HepG2 (cell line): ENCODE results near the gene LTB4R. TPM values are rescaled to one million over a fixed set of nuclear protein-coding genes. Genes with fewer than 3 reads are reported as not detected.

ENCODE experiments used
- ATAC-seq: fragments of 200-7000 bp; cut with Tn5 transposase; 3 replicates; pipeline ENCODE4 v1.9.1; 2020; ENCODE audit warnings: mild to moderate bottlenecking, moderate library complexity
- BruUV-seq: library from RNA; stranded (reverse); fragments of 400-500 nt; replicated peaks from 2 replicates; lab custom pipeline; 2021; lab: Mats Ljungman, UMichigan
- CTCF ChIA-PET: fragments of 300-600 bp; formaldehyde crosslinking; extraction: SDS; loops from one replicate; lab custom pipeline; 2021; ENCODE audit warnings: low total read pairs, inconsistent platforms, low intra/inter-chr PET ratio; lab: Yijun Ruan, JAX
- POLR2A ChIA-PET: fragments of 350-600 bp; sonication (Branson Sonifier 250); formaldehyde crosslinking; loops from one replicate; lab custom pipeline; 2020; ENCODE audit warnings: antibody characterized with exemption, inconsistent platforms; lab: Yijun Ruan, JAX
- DNase-seq: peaks from one replicate; pipeline ENCODE4 v3.0.0-alpha.2; 2015; ENCODE audit warnings: low spot score
- FAIRE-seq: peaks from 3 replicates; lab custom pipeline; 2011; peaks lifted over from hg19 to GRCh38; lab: Jason Lieb, UNC
- H2AFZ ChIP-seq: one replicate; pipeline ENCODE4 v1.6.1; 2011; ENCODE audit warnings: low read length, inconsistent platforms
- H3K27ac ChIP-seq: fragments of 300-600 bp; 3 replicates; pipeline ENCODE4 v1.8.0; 2011; ENCODE audit warnings: mixed run types, mild to moderate bottlenecking, mixed read lengths, low read length, inconsistent platforms; ENCODE audit not compliant: insufficient read depth; ENCODE audit errors: extremely low read length
- H3K27me3 ChIP-seq, 2 experiments: fragments of 200-600 bp in 1 of 2; 2 replicates in 1 of 2; 3 replicates in 1 of 2; pipeline versions ENCODE4 v1.6.0 to v1.8.0; 2011; ENCODE audit warnings: low read length in 2 of 2, mild to moderate bottlenecking in 2 of 2, moderate library complexity in 2 of 2, inconsistent platforms in 1 of 2; ENCODE audit not compliant: insufficient read depth in 2 of 2, control insufficient read depth in 1 of 2
- H3K36me3 ChIP-seq, 2 experiments: fragments of 200-600 bp in 1 of 2; replicated peaks in 1 of 2; 2 replicates in 1 of 2; 3 replicates in 1 of 2; pipeline versions ENCODE4 v1.5.1 to v1.8.0; 2011; ENCODE audit warnings: low read length in 2 of 2, inconsistent platforms in 1 of 2; ENCODE audit not compliant: insufficient read depth in 2 of 2, control insufficient read depth in 1 of 2
- H3K4me1 ChIP-seq: 2 replicates; pipeline ENCODE4 v1.5.1; 2012; ENCODE audit warnings: low read length, inconsistent platforms; ENCODE audit not compliant: insufficient read depth
- H3K4me2 ChIP-seq: 2 replicates; pipeline ENCODE4 v1.6.0; 2011; ENCODE audit warnings: low read depth, low read length, inconsistent platforms
- H3K4me3 ChIP-seq, 3 experiments: fragments of 200-600 bp in 1 of 3; sonication (generic), shearing (Covaris generic) in 1 of 3; replicated peaks in 1 of 3; 2 replicates each; pipeline ENCODE4 v1.5.1; 2011 to 2016; ENCODE audit warnings: low read length in 3 of 3, inconsistent platforms in 2 of 3, low read depth in 2 of 3, mild to moderate bottlenecking in 2 of 3, control low read depth in 1 of 3, mixed read lengths in 1 of 3; ENCODE audit not compliant: insufficient read depth in 1 of 3
- H3K79me2 ChIP-seq: one replicate; pipeline ENCODE4 v1.6.1; 2011; ENCODE audit warnings: low read length, inconsistent platforms; ENCODE audit not compliant: insufficient read depth
- H3K9ac ChIP-seq: 2 replicates; pipeline ENCODE4 v1.6.0; 2011; ENCODE audit warnings: mild to moderate bottlenecking, low read depth, low read length, inconsistent platforms; ENCODE audit not compliant: insufficient read depth
- H3K9me3 ChIP-seq: 2 replicates; pipeline ENCODE4 v1.5.1; 2012; ENCODE audit warnings: mild to moderate bottlenecking, low read length
- H4K20me1 ChIP-seq: 2 replicates; pipeline ENCODE4 v1.6.0; 2011; ENCODE audit warnings: inconsistent platforms, mild to moderate bottlenecking, low read length, moderate library complexity; ENCODE audit not compliant: insufficient read depth
- ARID4A ChIP-seq: sonication (generic); formaldehyde crosslinking; IDR thresholded peaks from 2 replicates; pipeline ENCODE4 v1.5.0; 2020; ENCODE audit warnings: mild to moderate bottlenecking, missing genetic modification reagents, borderline replicate concordance
- CEBPB ChIP-seq: IDR thresholded peaks from 2 replicates; pipeline ENCODE4 v1.6.1; 2011; ENCODE audit warnings: low read depth, low read length, improper control_type of control experiment, borderline replicate concordance
- JUN ChIP-seq: sonication (generic); formaldehyde crosslinking; IDR thresholded peaks from 2 replicates; pipeline ENCODE4 v1.4.0; 2020; ENCODE audit warnings: mild to moderate bottlenecking, missing genetic modification reagents
- MTF2 ChIP-seq: sonication (generic); formaldehyde crosslinking; IDR thresholded peaks from 2 replicates; pipeline ENCODE4 v1.5.0; 2020; ENCODE audit warnings: missing genetic modification reagents, borderline replicate concordance
- NCOR1 ChIP-seq: fragments of 200-600 bp; sonication (generic); IDR thresholded peaks from 2 replicates; pipeline ENCODE4 v1.7.0; 2017; ENCODE audit warnings: antibody characterized with exemption, low read length, borderline replicate concordance
- NPAS2 ChIP-seq: sonication (generic); formaldehyde crosslinking; IDR thresholded peaks from 2 replicates; pipeline ENCODE4 v1.8.0; 2022; ENCODE audit warnings: mild to moderate bottlenecking, missing genetic modification reagents, borderline replicate concordance
- RAD51 ChIP-seq: fragments of 450-650 bp; IDR thresholded peaks from 2 replicates; pipeline ENCODE4 v1.6.1; 2016; ENCODE audit warnings: borderline replicate concordance
- SOX6 ChIP-seq, 2 experiments: fragments of 450-650 bp in 1 of 2; sonication (generic) in 1 of 2; formaldehyde crosslinking in 1 of 2; IDR thresholded peaks; 2 replicates each; pipeline versions ENCODE4 v1.4.0 to v1.6.1; 2017 to 2020; ENCODE audit warnings: antibody characterized with exemption in 1 of 2, mild to moderate bottlenecking in 1 of 2, missing genetic modification reagents in 1 of 2
- ZNF101 ChIP-seq: sonication (generic); formaldehyde crosslinking; IDR thresholded peaks from 2 replicates; pipeline ENCODE4 v1.4.0; 2020; ENCODE audit warnings: mild to moderate bottlenecking, low read depth, missing genetic modification reagents, borderline replicate concordance
- ZNF263 ChIP-seq: sonication (generic); formaldehyde crosslinking; IDR thresholded peaks from 2 replicates; pipeline ENCODE4 v1.4.0; 2020; ENCODE audit warnings: missing genetic modification reagents
- ZNF768 ChIP-seq: sonication (generic); formaldehyde crosslinking; IDR thresholded peaks from 2 replicates; pipeline ENCODE4 v1.4.0; 2020; ENCODE audit warnings: missing genetic modification reagents
- WGBS: methylation state at CpG from one replicate; pipeline ENCODE4 v1.1.6; 2017; ENCODE audit warnings: low lambda C conversion rate; 5-methylcytosine and 5-hydroxymethylcytosine counted together
- in situ Hi-C: cut with HindIII; loops from 2 replicates; pipeline ENCODE4 v1.10.0; 2017; ENCODE audit warnings: low pct_unique_long_range_greater_than_20kb; ENCODE audit not compliant: extremely low pct_ligation_motif_present
- intact Hi-C: fragments of 100-400 bp; cut with micrococcal nuclease; formaldehyde crosslinking; loops from one replicate; pipeline ENCODE4 v1.10.0; 2022; ENCODE audit not compliant: unreplicated experiment
- polyA plus RNA-seq, 8 experiments: library from polyadenylated mRNA; depleted of rRNA in 3 of 8; stranded (reverse) in 7 of 8; unstranded in 1 of 8; fragments of >200 nt; fragmentation: Illumina TruSeq in 4 of 8; extraction: Trizol in 4 of 8; gene quantifications; 2 replicates each; pipeline versions ENCODE4 v1.2.1 to v1.2.3, GENCODE V29; 2011 to 2016; ENCODE audit warnings: low read depth in 4 of 8, missing spikeins in 1 of 8, mixed read lengths in 1 of 8; ENCODE audit not compliant: insufficient read depth in 1 of 8
- total RNA-seq, 5 experiments: library from RNA; depleted of rRNA; stranded (reverse); fragments of >200 nt; fragmentation: Illumina TruSeq; extraction: Trizol; gene quantifications; 2 replicates each; pipeline ENCODE4 v1.2.3, GENCODE V29; 2016; ENCODE audit warnings: low read depth in 1 of 5
- TF ChIP-seq, protein P1 (sequence below): sonication (generic); formaldehyde crosslinking; IDR thresholded peaks from 2 replicates; pipeline ENCODE4 v1.5.0; 2020; ENCODE audit warnings: mild to moderate bottlenecking, missing genetic modification reagents
- TF ChIP-seq, protein P2 (sequence below): IDR thresholded peaks from 2 replicates; pipeline ENCODE4 v1.6.1; 2016; ENCODE audit warnings: low read depth, control low read depth

LTB4R gene
- total and polyA plus RNA-seq, 2 of the 13 experiments (the other 11 are each of a cell fraction or from before 2014, with no cell fraction given), result 3.2 to 8.2 TPM

DNA sequence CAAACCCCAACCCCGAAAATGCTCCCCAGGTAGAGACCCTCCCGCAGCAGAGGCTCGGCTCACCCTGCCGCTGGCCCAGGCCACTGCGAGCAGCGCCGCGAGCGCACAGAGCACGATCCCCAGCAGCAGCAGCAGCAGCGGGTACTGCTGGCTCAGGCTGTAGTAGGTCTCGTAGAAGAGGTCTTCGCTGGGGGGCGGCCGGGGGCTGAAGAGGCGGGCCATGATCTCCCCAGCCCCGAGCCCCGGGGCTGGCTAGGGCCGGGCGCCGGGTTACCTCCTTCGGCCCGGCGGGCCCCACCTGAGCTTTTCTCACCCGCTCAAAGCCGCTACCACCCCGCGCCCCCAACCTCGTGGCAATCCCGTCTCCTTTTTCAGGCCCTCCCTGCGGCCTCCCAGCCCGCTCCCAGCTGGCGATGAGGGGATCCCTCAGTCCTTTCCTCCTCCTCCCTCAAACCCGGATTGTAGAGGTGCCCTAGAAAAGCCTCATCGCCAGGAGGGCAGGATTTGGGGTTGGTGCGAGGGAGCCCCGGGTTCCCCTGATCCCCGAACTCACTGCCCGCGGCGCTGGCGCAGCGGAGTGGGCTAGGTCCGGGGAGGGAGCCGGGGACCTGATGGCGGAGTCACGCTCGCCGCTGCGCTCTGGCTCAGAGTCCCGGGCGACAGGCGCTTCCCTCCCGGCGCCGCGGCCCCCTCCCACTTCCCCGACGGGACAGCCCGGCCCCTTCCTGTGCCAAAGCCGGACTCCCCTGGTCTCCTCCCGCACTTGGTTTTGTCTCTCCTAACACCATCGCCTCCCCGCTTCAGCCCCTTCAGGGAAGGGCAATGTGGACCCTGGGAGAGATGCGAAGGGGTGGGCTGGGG is 23.4 kb downstream of the LTB4R start, which contains the start of gene ADCY4:
ADCY4 (minus strand) TSS at position 641 of the 861 bp plus-strand sequence; CDS start at position 222, 419 bp downstream.
- H3K4me2 ChIP-seq, result peak within 1 kb of the TSS; percentile 70
- ChIA-PET CTCF (interaction anchor here (2.9 to 10.2 kb wide), 3 partner anchors 32 to 99 kb away, joined by 26 to 235 read pairs (median 30); partner anchors contain the start of genes CBLN3, KHNYN and NFATC4), POLR2A (interaction anchor here (2.0 to 4.3 kb wide), 3 partner anchors 96 to 107 kb away, joined by 11 to 98 read pairs (median 39); partner anchors contain the start of genes CBLN3, KHNYN and SDR39U1)
- in situ Hi-C loops, result loop anchor here (5.0 kb wide), 1 partner anchor 98 kb away; no protein-coding TSS in a partner anchor
- DNase-seq, result no peak
- intact Hi-C loops, result loop anchor here (1.0 to 5.0 kb wide), 2 partner anchors 67 to 1567 kb away; partner anchors contain the start of gene OXA1L
- no peak within 1 kb of the TSS for H3K27ac ChIP-seq
- no peaks in the 10 kb centered on the region for H3K9me3 ChIP-seq
- H3K4me1 ChIP-seq, result peaks cover 42% of the 10 kb centered on the region
- H3K79me2 ChIP-seq, result no peaks in the 10 kb centered on the region
- H3K9ac ChIP-seq, result no peak within 1 kb of the TSS
- no peaks in the 10 kb centered on the region for H3K36me3 ChIP-seq
- peaks cover 24 to 87% of the 10 kb centered on the region in 2 experiments for H3K27me3 ChIP-seq
- no TSS peak for BruUV-seq
- H4K20me1 ChIP-seq, result no peaks in the 10 kb centered on the region
- H2AFZ ChIP-seq, result no peak within 1 kb of the TSS
- 55% methylated on average over 61 of the region's 65 CpGs for WGBS
- H3K4me3 ChIP-seq, result peak within 1 kb of the TSS in 2 of 3 experiments; percentile 6 to 70; a peak in 2 of 6 replicates
- FAIRE-seq, result no peak
- peak; percentile 11 for ATAC-seq
- peak; percentile 31; the same call in 1 of the 2 replicates for TF ChIP-seq ZNF263 (CRISPR knock-in tag)
- no peak for TF ChIP-seq CEBPB
- TF ChIP-seq JUN (CRISPR knock-in tag), result no peak
- TF ChIP-seq NPAS2 (CRISPR knock-in tag), result no peak
- no peak for TF ChIP-seq ARID4A (CRISPR knock-in tag)
- no peak for TF ChIP-seq RAD51
- peak; percentile 85; the same call in 1 of the 2 replicates for TF ChIP-seq MTF2 (CRISPR knock-in tag)
- TF ChIP-seq SOX6 (IDR thresholded peaks at IDR 0.05), result no peak
- TF ChIP-seq SOX6 (CRISPR knock-in tag; IDR thresholded peaks at IDR 0.05), result no peak
- no peak for TF ChIP-seq ZNF101 (CRISPR knock-in tag)
- peak; percentile 16; the same call in 1 of the 2 replicates for TF ChIP-seq ZNF768
- TF ChIP-seq, protein P1, sequence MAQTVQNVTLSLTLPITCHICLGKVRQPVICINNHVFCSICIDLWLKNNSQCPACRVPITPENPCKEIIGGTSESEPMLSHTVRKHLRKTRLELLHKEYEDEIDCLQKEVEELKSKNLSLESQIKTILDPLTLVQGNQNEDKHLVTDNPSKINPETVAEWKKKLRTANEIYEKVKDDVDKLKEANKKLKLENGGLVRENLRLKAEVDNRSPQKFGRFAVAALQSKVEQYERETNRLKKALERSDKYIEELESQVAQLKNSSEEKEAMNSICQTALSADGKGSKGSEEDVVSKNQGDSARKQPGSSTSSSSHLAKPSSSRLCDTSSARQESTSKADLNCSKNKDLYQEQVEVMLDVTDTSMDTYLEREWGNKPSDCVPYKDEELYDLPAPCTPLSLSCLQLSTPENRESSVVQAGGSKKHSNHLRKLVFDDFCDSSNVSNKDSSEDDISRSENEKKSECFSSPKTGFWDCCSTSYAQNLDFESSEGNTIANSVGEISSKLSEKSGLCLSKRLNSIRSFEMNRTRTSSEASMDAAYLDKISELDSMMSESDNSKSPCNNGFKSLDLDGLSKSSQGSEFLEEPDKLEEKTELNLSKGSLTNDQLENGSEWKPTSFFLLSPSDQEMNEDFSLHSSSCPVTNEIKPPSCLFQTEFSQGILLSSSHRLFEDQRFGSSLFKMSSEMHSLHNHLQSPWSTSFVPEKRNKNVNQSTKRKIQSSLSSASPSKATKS (CRISPR knock-in tag), result no peak
- TF ChIP-seq, protein P2, sequence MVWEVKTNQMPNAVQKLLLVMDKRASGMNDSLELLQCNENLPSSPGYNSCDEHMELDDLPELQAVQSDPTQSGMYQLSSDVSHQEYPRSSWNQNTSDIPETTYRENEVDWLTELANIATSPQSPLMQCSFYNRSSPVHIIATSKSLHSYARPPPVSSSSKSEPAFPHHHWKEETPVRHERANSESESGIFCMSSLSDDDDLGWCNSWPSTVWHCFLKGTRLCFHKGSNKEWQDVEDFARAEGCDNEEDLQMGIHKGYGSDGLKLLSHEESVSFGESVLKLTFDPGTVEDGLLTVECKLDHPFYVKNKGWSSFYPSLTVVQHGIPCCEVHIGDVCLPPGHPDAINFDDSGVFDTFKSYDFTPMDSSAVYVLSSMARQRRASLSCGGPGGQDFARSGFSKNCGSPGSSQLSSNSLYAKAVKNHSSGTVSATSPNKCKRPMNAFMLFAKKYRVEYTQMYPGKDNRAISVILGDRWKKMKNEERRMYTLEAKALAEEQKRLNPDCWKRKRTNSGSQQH (CRISPR knock-in tag), result no peak
- TF ChIP-seq NCOR1, result no peak
